HepG2 (cell line): ENCODE data around the gene HES3. TPM values are rescaled to one million over a fixed set of nuclear protein-coding genes. Genes with fewer than 3 reads are reported as not detected.

Source experiments
- EEA1 ChIP-seq: sonication (generic); formaldehyde crosslinking; IDR thresholded peaks from 2 replicates; pipeline ENCODE4 v1.5.1; 2020; ENCODE audit warnings: mild to moderate bottlenecking, missing genetic modification reagents, borderline replicate concordance
- SIN3B ChIP-seq: fragments of 150-350 bp; IDR thresholded peaks from 2 replicates; pipeline ENCODE4 v1.6.1; 2014; ENCODE audit warnings: low read length
- STAG1 ChIP-seq: sonication (generic); formaldehyde crosslinking; IDR thresholded peaks from 2 replicates; pipeline ENCODE4 v1.4.0; 2020; ENCODE audit warnings: missing genetic modification reagents
- TRIM24 ChIP-seq: sonication (generic); formaldehyde crosslinking; IDR thresholded peaks from 2 replicates; pipeline ENCODE4 v1.8.0; 2022; ENCODE audit warnings: mild to moderate bottlenecking, missing genetic modification reagents
- ZFP62 ChIP-seq: sonication (generic); formaldehyde crosslinking; IDR thresholded peaks from 2 replicates; pipeline ENCODE4 v1.4.0; 2020; ENCODE audit warnings: missing genetic modification reagents
- ZMYM2 ChIP-seq: sonication (generic); formaldehyde crosslinking; IDR thresholded peaks from 2 replicates; pipeline ENCODE4 v1.8.0; 2022; ENCODE audit warnings: mild to moderate bottlenecking, missing genetic modification reagents
- ZNF234 ChIP-seq: sonication (generic); formaldehyde crosslinking; conservative IDR thresholded peaks from 2 replicates; pipeline ENCODE4 v1.5.1; 2020; ENCODE audit warnings: mild to moderate bottlenecking, missing genetic modification reagents
- ZNF24 ChIP-seq: fragments of 450-650 bp; IDR thresholded peaks from 2 replicates; pipeline ENCODE4 v1.6.1; 2017; ENCODE audit warnings: antibody characterized with exemption, mild to moderate bottlenecking
- ZNF354B ChIP-seq: sonication (generic); formaldehyde crosslinking; IDR thresholded peaks from 2 replicates; pipeline ENCODE4 v1.8.0; 2022; ENCODE audit warnings: mild to moderate bottlenecking, missing genetic modification reagents
- ZNF598 ChIP-seq: sonication (generic); formaldehyde crosslinking; IDR thresholded peaks from 2 replicates; pipeline ENCODE4 v1.5.1; 2020; ENCODE audit warnings: mild to moderate bottlenecking, missing genetic modification reagents, borderline replicate concordance
- polyA plus RNA-seq, 8 experiments: library from polyadenylated mRNA; depleted of rRNA in 3 of 8; stranded (reverse) in 7 of 8; unstranded in 1 of 8; fragments of >200 nt; fragmentation: Illumina TruSeq in 4 of 8; extraction: Trizol in 4 of 8; gene quantifications; 2 replicates each; pipeline versions ENCODE4 v1.2.1 to v1.2.3, GENCODE V29; 2011 to 2016; ENCODE audit warnings: low read depth in 4 of 8, missing spikeins in 1 of 8, mixed read lengths in 1 of 8; ENCODE audit not compliant: insufficient read depth in 1 of 8
- total RNA-seq, 5 experiments: library from RNA; depleted of rRNA; stranded (reverse); fragments of >200 nt; fragmentation: Illumina TruSeq; extraction: Trizol; gene quantifications; 2 replicates each; pipeline ENCODE4 v1.2.3, GENCODE V29; 2016; ENCODE audit warnings: low read depth in 1 of 5
- TF ChIP-seq, protein P1 (sequence below): sonication (generic); formaldehyde crosslinking; IDR thresholded peaks from 2 replicates; pipeline ENCODE4 v1.8.0; 2022; ENCODE audit warnings: missing genetic modification reagents, mild to moderate bottlenecking, inconsistent platforms, borderline replicate concordance
- TF ChIP-seq, protein P2 (sequence below): sonication (generic); formaldehyde crosslinking; IDR thresholded peaks from 2 replicates; pipeline ENCODE4 v1.4.0; 2020; ENCODE audit warnings: mild to moderate bottlenecking, missing genetic modification reagents
- TF ChIP-seq, protein P3 (sequence below), 2 experiments: sonication (generic) in 1 of 2; formaldehyde crosslinking in 1 of 2; IDR thresholded peaks; 2 replicates each; pipeline versions ENCODE4 v1.4.0 to v1.6.1; 2016 to 2020; ENCODE audit warnings: borderline replicate concordance in 1 of 2, low read depth in 1 of 2, mild to moderate bottlenecking in 1 of 2, missing genetic modification reagents in 1 of 2
- TF ChIP-seq, protein P4 (sequence below): sonication (generic); formaldehyde crosslinking; IDR thresholded peaks from 2 replicates; pipeline ENCODE4 v1.4.0; 2020; ENCODE audit warnings: missing genetic modification reagents
- TF ChIP-seq, protein P5 (sequence below): sonication (generic); formaldehyde crosslinking; IDR thresholded peaks from 2 replicates; pipeline ENCODE4 v1.4.0; 2020; ENCODE audit warnings: missing genetic modification reagents; ENCODE audit errors: not compliant biosample characterization
- TF ChIP-seq, protein P6 (sequence below): sonication (generic); formaldehyde crosslinking; IDR thresholded peaks from 2 replicates; pipeline ENCODE4 v1.8.0; 2022; ENCODE audit warnings: low read depth, missing genetic modification reagents

Gene HES3
- total and polyA plus RNA-seq, 2 of the 13 experiments (the other 11 are each of a cell fraction or from before 2014, with no cell fraction given), result not detected

DNA sequence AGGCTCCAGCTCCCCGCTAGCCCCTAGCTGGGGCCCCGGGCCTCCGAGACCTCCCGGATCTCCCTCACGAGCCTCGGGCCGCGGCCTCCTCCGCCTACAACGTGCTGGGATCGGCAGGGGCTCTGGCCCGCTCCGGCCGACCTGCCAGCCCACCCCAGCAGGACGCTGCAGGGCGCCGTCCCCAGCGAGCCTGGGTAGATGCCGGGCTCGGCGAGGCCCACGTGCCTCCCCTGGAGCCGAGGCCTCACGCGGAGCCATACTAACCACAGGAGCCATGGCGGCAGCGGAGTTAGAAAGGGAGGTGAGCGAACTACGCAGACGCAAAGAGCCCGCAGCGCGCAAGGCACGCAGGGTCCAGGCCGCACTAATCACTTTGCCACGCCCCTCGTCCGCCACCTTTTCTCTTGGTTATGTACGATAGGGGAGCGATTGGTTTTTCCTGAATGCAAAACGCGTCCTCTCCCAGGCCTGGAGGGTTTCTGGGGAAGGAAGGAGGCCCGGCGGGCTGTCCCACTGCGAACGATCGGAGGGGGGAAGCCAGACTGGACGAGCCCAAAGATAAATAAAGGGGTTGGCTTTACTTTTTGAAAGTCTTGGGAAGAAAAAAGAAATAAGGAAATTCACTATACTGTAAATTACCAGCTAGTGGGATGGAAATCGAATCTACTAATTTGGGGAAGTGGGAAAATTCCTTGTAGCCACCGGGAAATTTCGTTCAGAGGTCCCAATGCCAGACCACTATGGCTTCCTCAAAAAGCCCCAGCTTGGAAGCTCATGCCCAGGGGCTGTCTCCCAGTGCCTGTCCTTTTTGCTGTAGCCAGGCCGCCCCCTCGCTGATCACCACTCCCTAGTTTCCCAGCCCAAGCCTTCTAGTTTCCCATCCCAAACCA, 44.4 kb upstream of the HES3 start, which contains the start of gene RPL22 (continued):
- TF ChIP-seq TRIM24 (CRISPR knock-in tag) (no peak), ZNF234 (CRISPR knock-in tag) (0 out of 2 replicates have a peak, but pooled peaks have one; percentile 24), ZNF354B (CRISPR knock-in tag) (0 out of 2 replicates have a peak, but pooled peaks have one; percentile 75), ZMYM2 (CRISPR knock-in tag) (no peak), ZNF598 (CRISPR knock-in tag) (peak; percentile 77; the same call in 1 of the 2 replicates), ZNF24 (no peak), STAG1 (CRISPR knock-in tag) (no peak), SIN3B (peak; percentile 46; the same call in 1 of the 2 replicates), ZFP62 (CRISPR knock-in tag) (no peak), EEA1 (CRISPR knock-in tag) (no peak)
- TF ChIP-seq, protein P1, sequence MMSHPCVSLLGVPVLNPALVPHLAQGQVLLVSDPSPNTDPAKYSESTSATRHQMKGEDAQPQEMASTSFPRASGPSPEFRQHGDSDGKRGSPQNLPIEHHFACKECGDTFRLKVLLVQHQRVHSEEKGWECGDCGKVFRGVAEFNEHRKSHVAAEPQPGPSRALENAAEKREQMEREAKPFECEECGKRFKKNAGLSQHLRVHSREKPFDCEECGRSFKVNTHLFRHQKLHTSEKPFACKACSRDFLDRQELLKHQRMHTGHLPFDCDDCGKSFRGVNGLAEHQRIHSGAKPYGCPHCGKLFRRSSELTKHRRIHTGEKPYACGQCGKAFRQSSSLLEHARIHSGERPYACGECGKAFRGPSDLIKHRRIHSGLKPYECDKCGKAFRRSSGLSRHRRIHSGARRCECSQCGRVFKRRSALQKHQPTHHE (CRISPR knock-in tag), result no peak
- TF ChIP-seq, protein P2, sequence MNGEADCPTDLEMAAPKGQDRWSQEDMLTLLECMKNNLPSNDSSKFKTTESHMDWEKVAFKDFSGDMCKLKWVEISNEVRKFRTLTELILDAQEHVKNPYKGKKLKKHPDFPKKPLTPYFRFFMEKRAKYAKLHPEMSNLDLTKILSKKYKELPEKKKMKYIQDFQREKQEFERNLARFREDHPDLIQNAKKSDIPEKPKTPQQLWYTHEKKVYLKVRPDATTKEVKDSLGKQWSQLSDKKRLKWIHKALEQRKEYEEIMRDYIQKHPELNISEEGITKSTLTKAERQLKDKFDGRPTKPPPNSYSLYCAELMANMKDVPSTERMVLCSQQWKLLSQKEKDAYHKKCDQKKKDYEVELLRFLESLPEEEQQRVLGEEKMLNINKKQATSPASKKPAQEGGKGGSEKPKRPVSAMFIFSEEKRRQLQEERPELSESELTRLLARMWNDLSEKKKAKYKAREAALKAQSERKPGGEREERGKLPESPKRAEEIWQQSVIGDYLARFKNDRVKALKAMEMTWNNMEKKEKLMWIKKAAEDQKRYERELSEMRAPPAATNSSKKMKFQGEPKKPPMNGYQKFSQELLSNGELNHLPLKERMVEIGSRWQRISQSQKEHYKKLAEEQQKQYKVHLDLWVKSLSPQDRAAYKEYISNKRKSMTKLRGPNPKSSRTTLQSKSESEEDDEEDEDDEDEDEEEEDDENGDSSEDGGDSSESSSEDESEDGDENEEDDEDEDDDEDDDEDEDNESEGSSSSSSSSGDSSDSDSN, result peak; percentile 88; the same call in 1 of the 2 replicates
- TF ChIP-seq, protein P3, sequence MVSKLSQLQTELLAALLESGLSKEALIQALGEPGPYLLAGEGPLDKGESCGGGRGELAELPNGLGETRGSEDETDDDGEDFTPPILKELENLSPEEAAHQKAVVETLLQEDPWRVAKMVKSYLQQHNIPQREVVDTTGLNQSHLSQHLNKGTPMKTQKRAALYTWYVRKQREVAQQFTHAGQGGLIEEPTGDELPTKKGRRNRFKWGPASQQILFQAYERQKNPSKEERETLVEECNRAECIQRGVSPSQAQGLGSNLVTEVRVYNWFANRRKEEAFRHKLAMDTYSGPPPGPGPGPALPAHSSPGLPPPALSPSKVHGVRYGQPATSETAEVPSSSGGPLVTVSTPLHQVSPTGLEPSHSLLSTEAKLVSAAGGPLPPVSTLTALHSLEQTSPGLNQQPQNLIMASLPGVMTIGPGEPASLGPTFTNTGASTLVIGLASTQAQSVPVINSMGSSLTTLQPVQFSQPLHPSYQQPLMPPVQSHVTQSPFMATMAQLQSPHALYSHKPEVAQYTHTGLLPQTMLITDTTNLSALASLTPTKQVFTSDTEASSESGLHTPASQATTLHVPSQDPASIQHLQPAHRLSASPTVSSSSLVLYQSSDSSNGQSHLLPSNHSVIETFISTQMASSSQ (IDR thresholded peaks at IDR 0.05; ENCODE audit: low read depth), result peak; percentile 36; the same call in 1 of the 2 replicates
- TF ChIP-seq, protein P3 (CRISPR knock-in tag; IDR thresholded peaks at IDR 0.05; ENCODE audit: borderline replicate concordance), result peak; percentile 78; the same call in 1 of the 2 replicates
- TF ChIP-seq, protein P4, sequence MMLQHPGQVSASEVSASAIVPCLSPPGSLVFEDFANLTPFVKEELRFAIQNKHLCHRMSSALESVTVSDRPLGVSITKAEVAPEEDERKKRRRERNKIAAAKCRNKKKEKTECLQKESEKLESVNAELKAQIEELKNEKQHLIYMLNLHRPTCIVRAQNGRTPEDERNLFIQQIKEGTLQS (CRISPR knock-in tag), result peak; percentile 63
- TF ChIP-seq, protein P5, sequence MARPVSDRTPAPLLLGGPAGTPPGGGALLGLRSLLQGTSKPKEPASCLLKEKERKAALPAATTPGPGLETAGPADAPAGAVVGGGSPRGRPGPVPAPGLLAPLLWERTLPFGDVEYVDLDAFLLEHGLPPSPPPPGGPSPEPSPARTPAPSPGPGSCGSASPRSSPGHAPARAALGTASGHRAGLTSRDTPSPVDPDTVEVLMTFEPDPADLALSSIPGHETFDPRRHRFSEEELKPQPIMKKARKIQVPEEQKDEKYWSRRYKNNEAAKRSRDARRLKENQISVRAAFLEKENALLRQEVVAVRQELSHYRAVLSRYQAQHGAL, result peak; percentile 82
- TF ChIP-seq, protein P6, sequence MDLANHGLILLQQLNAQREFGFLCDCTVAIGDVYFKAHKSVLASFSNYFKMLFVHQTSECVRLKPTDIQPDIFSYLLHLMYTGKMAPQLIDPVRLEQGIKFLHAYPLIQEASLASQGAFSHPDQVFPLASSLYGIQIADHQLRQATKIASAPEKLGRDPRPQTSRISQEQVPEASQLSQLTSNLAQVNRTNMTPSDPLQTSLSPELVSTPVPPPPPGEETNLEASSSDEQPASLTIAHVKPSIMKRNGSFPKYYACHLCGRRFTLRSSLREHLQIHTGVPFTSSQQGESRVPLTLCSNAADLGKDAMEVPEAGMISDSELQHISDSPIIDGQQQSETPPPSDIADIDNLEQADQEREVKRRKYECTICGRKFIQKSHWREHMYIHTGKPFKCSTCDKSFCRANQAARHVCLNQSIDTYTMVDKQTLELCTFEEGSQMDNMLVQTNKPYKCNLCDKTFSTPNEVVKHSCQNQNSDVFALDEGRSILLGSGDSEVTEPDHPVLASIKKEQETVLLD (CRISPR knock-in tag), result peak; percentile 77
